ENCODE data around the gene KLHL4.
A peak's percentile ranks its signal among the peaks of the same experiment; 100 is the strongest.
"Not testable (repeated sequence)": the region's sequence is repeated elsewhere in the genome, so short reads cannot be mapped to it uniquely, and the experiment has no call there.

Gene KLHL4

DNA sequence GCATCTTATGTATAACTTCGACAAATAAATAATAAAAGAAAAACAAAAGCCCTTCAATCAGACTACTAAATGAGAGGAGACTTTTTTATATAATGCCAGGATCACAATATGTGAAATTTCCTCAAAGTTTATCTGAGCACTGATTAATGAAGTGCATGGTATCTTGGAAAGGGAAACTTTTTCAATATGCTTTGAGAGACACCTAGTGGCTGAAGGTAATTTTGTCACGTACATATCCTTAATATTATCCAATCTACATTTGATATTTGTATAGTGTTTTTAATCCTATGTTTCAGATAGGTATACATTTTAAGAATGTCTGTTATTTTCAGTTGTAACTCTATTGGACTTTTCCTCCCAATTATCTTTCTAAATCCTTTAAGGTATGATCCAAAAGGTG is 146.8 kb downstream of the KLHL4 start:
- peak; percentile 6 for DNase-seq

- DNase-seq = no peak
These were observed 162.2 kb downstream of the KLHL4 start for GRCh38 chrX:87679849-87680248.

GRCh38 chrX:87687703-87688102 is 170.1 kb downstream of the KLHL4 start:
- DNase-seq = no peak

DNA sequence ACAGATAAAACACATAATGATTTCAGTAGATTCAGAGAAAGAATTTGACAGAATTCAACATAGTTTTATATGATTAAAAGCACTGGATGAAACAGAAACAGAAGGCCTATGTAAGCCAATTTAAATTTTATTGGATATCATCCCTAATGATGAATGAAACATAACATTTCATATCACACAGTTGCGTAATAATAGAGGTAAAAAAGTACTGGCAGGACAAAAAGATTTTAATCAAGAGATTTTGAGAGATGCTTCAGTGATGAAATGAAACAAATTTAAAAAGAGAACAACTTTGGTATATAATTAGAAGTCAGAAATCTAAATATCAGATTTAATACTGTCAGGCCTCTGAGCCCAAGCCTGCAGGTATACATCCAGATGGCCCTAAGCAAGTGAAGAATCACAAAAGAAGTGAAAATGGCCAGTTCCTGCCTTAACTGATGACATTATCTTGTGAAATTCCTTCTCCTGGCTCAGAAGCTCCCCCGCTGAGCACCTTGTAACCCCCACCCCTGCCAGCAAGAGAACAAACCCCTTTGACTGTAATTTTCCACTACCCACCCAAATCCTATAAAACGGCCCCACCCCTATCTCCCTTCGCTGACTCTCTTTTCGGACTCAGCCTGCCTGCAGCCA is 170.6 kb downstream of the KLHL4 start:
- DNase-seq = not testable (repeated sequence)

DNA sequence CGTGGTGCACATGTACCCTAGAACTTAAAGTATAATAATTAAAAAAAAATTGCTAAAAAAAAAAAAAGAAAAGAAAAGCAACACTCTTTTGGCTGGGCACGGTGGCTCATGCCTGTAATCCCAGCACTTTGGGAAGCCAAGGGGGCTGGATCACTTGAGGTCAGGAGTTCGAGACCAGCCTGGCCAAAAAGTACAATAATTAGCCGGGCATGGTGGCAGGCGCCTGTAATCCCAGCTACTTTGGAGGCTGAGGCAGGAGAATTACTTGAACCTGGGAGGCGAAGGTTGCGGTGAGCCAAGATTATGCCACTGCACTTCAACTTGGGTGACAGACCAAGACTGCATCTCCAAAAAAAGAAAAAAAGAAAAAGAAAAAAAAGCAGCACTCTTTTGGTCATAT is 171.6 kb downstream of the KLHL4 start:
- DNase-seq = not testable (repeated sequence)

- DNase-seq = no peak
These were observed 175.6 kb downstream of the KLHL4 start for GRCh38 chrX:87693204-87693603.

DNA sequence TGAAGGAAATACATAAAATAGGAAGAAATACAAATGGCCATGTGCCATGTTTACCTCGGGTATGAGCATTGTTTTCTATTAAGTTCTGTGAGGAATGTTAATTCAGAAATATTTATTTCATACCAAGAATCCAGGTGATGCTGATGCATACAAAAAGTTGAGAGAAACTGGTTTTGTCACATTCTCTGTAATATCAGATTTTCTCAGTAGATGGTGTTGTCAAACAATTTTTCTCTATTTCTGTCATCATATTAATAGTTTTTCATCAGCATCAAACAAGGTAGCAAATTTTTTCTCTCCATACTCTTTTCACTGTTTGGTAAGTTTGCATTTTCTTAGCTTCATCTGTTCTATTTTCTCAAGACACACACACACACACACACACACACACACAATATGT is 179.8 kb downstream of the KLHL4 start:
- no peak for DNase-seq

DNA sequence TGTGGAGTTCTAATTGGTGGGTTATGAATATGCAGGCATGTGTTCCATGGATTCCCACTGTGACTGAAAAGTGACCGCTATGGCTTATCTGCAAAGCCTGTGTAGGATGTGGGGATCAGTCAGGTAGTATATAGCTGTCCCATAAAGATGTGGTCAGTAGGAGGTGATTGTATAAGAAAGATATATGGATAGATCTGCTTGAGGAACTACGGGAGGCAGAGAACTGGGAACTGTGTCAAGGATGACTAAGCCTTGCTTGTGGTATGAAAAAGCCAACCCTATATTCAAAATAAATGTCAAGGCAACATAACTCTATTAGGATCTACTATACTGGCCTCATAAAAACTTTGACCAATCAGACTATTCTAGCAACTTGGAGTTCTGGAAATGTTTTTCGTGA is 185.2 kb downstream of the KLHL4 start:
- no peak for DNase-seq

- DNase-seq = not testable (repeated sequence)
These were observed 185.9 kb downstream of the KLHL4 start for GRCh38 chrX:87703469-87703868.

- DNase-seq = no peak
These were observed 188.5 kb downstream of the KLHL4 start for GRCh38 chrX:87706134-87706533.

- DNase-seq = no peak
These were observed 193.0 kb downstream of the KLHL4 start for GRCh38 chrX:87710580-87710979.
